ENCODE measurements around the gene MFSD2B. TPM values are rescaled to one million over a fixed set of nuclear protein-coding genes. Genes with fewer than 3 reads are reported as not detected.

Gene MFSD2B
- total RNA-seq, 1 donor from 2014 or later, result not detected

DNA sequence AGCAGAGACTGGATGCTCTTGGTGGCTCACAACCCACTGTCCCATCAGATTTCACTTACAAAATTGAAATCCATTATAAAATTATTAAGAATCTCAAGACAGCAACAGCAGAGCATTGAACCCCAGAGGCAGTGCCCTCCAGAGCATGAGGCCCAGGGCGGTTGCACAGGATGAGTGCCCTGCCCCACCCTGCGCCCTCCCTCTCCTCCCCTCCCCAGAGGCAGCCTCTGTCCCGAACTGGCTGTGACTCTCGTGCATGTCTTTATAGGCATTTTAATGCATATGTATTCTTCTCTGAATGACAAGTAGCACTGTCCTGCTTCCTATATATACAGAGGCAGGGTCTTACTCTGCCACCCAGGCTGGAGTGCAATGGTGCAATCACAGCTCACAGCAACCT, 10.4 kb downstream of the MFSD2B start:
- ChIA-PET CTCF (no interaction called here), POLR2A (no interaction called here)
- DNase-seq (no peak), ATAC-seq (ENCODE audit: low read depth) (no peak)
- H3K9me3 Mint-ChIP-seq, result no peaks in the 10 kb centered on the region
- no peaks in the 10 kb centered on the region for H3K27me3 Mint-ChIP-seq
- intact Hi-C loops (cut with micrococcal nuclease), result no loop called here
- no peak overlapping the region for H3K27ac Mint-ChIP-seq
- peaks cover 28% of the 10 kb centered on the region for H3K36me3 Mint-ChIP-seq (ENCODE audit: low read depth)
- no peaks in the 10 kb centered on the region for H3K4me1 Mint-ChIP-seq
- no peak overlapping the region for H3K4me3 Mint-ChIP-seq
- TF ChIP-seq, protein P1, sequence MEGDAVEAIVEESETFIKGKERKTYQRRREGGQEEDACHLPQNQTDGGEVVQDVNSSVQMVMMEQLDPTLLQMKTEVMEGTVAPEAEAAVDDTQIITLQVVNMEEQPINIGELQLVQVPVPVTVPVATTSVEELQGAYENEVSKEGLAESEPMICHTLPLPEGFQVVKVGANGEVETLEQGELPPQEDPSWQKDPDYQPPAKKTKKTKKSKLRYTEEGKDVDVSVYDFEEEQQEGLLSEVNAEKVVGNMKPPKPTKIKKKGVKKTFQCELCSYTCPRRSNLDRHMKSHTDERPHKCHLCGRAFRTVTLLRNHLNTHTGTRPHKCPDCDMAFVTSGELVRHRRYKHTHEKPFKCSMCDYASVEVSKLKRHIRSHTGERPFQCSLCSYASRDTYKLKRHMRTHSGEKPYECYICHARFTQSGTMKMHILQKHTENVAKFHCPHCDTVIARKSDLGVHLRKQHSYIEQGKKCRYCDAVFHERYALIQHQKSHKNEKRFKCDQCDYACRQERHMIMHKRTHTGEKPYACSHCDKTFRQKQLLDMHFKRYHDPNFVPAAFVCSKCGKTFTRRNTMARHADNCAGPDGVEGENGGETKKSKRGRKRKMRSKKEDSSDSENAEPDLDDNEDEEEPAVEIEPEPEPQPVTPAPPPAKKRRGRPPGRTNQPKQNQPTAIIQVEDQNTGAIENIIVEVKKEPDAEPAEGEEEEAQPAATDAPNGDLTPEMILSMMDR (IDR thresholded peaks at IDR 0.05), result no peak

DNA sequence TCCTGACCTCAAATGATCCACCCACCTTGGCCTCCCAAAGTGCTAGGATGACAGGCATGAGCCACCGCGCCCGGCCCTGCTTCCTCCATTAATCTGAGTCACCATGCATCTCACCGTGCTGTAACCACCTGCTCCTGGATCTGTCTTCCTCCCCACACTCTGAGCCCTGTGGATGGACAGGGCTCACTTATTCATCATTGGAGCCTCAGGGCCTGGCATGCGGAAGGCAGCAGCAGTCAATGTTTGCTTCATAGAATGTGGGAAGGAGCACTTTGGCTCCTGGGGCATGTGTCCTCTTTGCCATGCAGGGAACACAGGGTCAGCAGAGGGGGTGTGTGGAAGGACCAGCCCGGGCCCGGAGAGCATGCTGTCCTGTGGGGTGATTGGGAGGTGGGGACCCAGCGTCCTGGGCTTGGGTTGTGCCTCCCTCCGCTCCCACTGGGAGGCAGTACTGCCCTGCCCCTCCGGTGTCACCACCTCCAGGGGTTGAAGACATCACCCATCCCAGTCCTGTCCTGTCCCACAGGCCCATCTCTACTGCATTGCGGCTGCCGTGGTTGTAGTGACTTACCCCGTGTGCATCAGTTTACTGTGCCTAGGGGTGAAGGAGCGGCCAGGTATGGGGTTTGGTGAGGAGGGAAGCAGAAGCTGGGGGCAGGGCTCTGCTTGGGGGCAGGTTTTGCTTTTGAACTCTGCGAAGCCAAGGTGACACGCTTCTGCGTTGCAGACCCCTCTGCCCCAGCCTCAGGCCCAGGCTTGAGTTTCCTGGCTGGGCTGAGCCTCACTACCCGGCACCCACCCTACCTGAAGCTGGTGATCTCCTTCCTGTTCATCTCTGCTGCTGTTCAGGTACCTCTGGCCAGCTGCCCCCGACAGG, 11.5 kb downstream of the MFSD2B start:
- H3K9me3 Mint-ChIP-seq, result no peaks in the 10 kb centered on the region
- H3K4me1 Mint-ChIP-seq, result no peaks in the 10 kb centered on the region
- ChIA-PET CTCF (no interaction called here), POLR2A (no interaction called here)
- TF ChIP-seq, protein P1 (IDR thresholded peaks at IDR 0.05), result no peak
- DNase-seq (no peak), ATAC-seq (ENCODE audit: low read depth) (peak; percentile 37)
- no peak overlapping the region for H3K27ac Mint-ChIP-seq
- intact Hi-C loops (cut with micrococcal nuclease), result no loop called here
- no peaks in the 10 kb centered on the region for H3K27me3 Mint-ChIP-seq
- H3K4me3 Mint-ChIP-seq, result no peak overlapping the region
- peaks cover 36% of the 10 kb centered on the region for H3K36me3 Mint-ChIP-seq (ENCODE audit: low read depth)

DNA sequence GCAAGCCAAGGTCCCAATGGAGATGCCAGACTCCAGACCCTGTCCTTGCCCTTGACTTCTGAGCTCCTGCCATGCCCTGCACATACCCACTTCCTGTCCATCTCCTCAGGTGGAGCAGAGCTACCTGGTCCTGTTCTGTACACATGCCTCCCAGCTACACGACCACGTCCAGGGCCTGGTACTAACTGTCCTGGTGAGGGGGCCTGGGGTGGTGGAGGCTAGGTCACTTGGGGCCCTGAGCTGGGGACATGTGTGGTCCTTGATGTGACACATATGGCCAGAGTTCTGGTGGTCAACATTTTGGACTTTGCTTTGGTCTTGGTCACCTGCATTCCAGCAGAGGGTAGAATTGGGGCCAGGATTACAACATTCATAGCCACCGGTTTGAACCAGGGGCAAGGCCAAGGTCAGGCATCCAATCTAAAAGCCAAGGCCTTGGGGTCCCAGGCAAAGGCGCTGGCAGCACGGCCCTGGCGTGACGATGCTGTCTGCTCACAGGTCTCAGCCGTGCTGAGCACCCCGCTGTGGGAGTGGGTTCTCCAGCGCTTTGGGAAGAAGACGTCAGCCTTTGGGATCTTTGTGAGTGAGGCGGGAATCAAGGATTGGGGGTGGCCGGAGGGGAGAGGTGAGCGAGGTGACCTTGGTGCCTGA, 12.6 kb downstream of the MFSD2B start:
- DNase-seq (no peak), ATAC-seq (ENCODE audit: low read depth) (no peak)
- intact Hi-C loops (cut with micrococcal nuclease), result no loop called here
- Mint-ChIP-seq H3K36me3 (ENCODE audit: low read depth) (peaks cover 42% of the 10 kb centered on the region), H3K4me3 (no peak overlapping the region), H3K27me3 (no peaks in the 10 kb centered on the region), H3K9me3 (no peaks in the 10 kb centered on the region), H3K4me1 (no peaks in the 10 kb centered on the region), H3K27ac (no peak overlapping the region)
- ChIA-PET POLR2A (interaction anchor here (0.6 kb wide), 1 partner anchor 23 kb away, joined by 7 read pairs; no protein-coding TSS in a partner anchor), CTCF (no interaction called here)
- TF ChIP-seq, protein P1 (IDR thresholded peaks at IDR 0.05), result no peak

DNA sequence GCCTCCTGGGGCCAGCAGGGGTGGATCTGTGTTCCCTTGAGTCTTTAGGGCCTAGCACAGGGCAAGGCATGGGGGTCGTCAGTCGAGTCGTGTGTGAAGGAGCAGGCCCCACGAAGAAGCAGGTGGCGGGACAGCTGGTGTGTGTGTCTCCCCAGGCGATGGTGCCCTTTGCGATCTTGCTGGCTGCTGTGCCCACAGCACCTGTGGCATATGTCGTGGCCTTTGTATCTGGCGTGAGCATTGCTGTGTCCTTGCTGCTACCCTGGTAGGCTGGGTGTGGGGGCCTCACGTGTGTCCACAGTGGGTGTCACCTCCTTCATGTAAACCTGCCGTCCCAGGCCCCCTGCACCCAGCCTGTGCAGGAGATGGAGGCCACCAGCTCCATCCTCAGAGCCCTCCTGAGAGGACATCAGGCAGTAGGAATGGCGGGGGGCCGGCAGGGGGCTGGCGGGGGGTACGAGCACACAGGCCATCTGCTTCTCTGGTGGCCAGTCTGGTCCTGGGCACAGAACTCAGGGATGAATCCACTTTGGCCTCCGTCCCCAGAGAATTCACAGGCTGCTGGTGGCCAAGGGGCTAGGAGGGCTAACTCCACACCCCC, 13.2 kb downstream of the MFSD2B start:
- TF ChIP-seq, protein P1 (IDR thresholded peaks at IDR 0.05), result no peak
- no peaks in the 10 kb centered on the region for H3K4me1 Mint-ChIP-seq
- H3K27me3 Mint-ChIP-seq, result no peaks in the 10 kb centered on the region
- no peak overlapping the region for H3K4me3 Mint-ChIP-seq
- no peak for ATAC-seq (ENCODE audit: low read depth)
- peaks cover 42% of the 10 kb centered on the region for H3K36me3 Mint-ChIP-seq (ENCODE audit: low read depth)
- no peaks in the 10 kb centered on the region for H3K9me3 Mint-ChIP-seq
- intact Hi-C loops (cut with micrococcal nuclease), result no loop called here
- POLR2A ChIA-PET, result interaction anchor here (0.6 kb wide), 1 partner anchor 24 kb away, joined by 7 read pairs; no protein-coding TSS in a partner anchor
- H3K27ac Mint-ChIP-seq, result no peak overlapping the region
- CTCF ChIA-PET, result no interaction called here
- no peak for DNase-seq

DNA sequence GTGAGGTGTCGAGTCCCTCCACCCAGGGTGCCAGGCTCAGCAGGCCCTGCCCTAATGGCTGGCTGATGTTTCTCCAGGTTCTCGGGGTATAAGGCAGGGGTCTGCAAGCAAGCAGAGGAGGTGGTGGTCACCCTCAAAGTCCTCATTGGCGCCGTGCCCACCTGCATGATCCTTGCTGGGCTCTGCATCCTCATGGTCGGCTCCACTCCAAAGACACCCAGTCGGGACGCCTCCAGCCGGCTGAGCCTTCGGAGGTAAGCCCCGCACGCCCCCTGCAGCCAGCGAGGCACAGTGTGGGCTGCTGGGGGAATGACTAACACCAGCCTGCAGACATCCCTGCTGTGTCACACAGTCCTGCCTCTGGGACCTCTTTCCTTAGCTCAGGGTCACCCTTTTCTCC, 14.1 kb downstream of the MFSD2B start:
- no peaks in the 10 kb centered on the region for H3K27me3 Mint-ChIP-seq
- H3K4me3 Mint-ChIP-seq, result no peak overlapping the region
- H3K4me1 Mint-ChIP-seq, result no peaks in the 10 kb centered on the region
- H3K36me3 Mint-ChIP-seq (ENCODE audit: low read depth), result peaks cover 48% of the 10 kb centered on the region
- no peak overlapping the region for H3K27ac Mint-ChIP-seq
- H3K9me3 Mint-ChIP-seq, result no peaks in the 10 kb centered on the region
- DNase-seq (no peak), ATAC-seq (ENCODE audit: low read depth) (no peak)
- ChIA-PET POLR2A (no interaction called here), CTCF (no interaction called here)
- TF ChIP-seq, protein P1 (IDR thresholded peaks at IDR 0.05), result no peak
- intact Hi-C loops (cut with micrococcal nuclease), result no loop called here
